ENCODE data around the gene ZNF619.

Gene ZNF619

GRCh38 chr3:40476478-40477470, at the start of gene ZNF619:
Gene ZNF619 (plus strand): TSS chr3:40477122. CDS start chr3:40477980, 858 bp downstream.
- peak; percentile 86 for DNase-seq (ENCODE audit: extremely low spot score)

GRCh38 chr3:40432793-40433192, 44.1 kb upstream of the ZNF619 start:
- POLR2A ChIA-PET: no interaction called here
- DNase-seq (ENCODE audit: extremely low spot score): no peak
- TF ChIP-seq, protein P1, sequence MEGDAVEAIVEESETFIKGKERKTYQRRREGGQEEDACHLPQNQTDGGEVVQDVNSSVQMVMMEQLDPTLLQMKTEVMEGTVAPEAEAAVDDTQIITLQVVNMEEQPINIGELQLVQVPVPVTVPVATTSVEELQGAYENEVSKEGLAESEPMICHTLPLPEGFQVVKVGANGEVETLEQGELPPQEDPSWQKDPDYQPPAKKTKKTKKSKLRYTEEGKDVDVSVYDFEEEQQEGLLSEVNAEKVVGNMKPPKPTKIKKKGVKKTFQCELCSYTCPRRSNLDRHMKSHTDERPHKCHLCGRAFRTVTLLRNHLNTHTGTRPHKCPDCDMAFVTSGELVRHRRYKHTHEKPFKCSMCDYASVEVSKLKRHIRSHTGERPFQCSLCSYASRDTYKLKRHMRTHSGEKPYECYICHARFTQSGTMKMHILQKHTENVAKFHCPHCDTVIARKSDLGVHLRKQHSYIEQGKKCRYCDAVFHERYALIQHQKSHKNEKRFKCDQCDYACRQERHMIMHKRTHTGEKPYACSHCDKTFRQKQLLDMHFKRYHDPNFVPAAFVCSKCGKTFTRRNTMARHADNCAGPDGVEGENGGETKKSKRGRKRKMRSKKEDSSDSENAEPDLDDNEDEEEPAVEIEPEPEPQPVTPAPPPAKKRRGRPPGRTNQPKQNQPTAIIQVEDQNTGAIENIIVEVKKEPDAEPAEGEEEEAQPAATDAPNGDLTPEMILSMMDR (IDR thresholded peaks at IDR 0.05; ENCODE audit: control extremely low read depth, extremely low read depth, low read depth, missing control alignments): no peak
- CTCF ChIA-PET: no interaction called here

More at GRCh38 chr3:40476478-40477470, at the start of gene ZNF619:
- ChIA-PET POLR2A (interaction anchor here (0.5 to 0.6 kb wide), 2 partner anchors 13 to 168 kb away, joined by 4 read pairs; no protein-coding TSS in a partner anchor), CTCF (interaction anchor here (1.1 to 1.4 kb wide), 2 partner anchors 18 to 49 kb away, joined by 3 to 4 read pairs; no protein-coding TSS in a partner anchor)
- TF ChIP-seq, protein P1 (IDR thresholded peaks at IDR 0.05; ENCODE audit: control extremely low read depth, extremely low read depth, low read depth, missing control alignments): no peak

GRCh38 chr3:40437889-40438288, 39.0 kb upstream of the ZNF619 start:
- POLR2A ChIA-PET: no interaction called here
- CTCF ChIA-PET: interaction anchor here (1.6 kb wide), 1 partner anchor 8 kb away, joined by 5 read pairs; no protein-coding TSS in a partner anchor
- TF ChIP-seq, protein P1 (IDR thresholded peaks at IDR 0.05; ENCODE audit: control extremely low read depth, extremely low read depth, low read depth, missing control alignments): no peak
- DNase-seq (ENCODE audit: extremely low spot score): no peak

GRCh38 chr3:40445062-40445461, 31.9 kb upstream of the ZNF619 start:
- TF ChIP-seq, protein P1 (IDR thresholded peaks at IDR 0.05; ENCODE audit: control extremely low read depth, extremely low read depth, low read depth, missing control alignments): no peak
- DNase-seq (ENCODE audit: extremely low spot score): no peak
- ChIA-PET POLR2A (no interaction called here), CTCF (no interaction called here)

GRCh38 chr3:40445880-40446279, 31.0 kb upstream of the ZNF619 start:
- ChIA-PET POLR2A (no interaction called here), CTCF (no interaction called here)
- DNase-seq (ENCODE audit: extremely low spot score): no peak
- TF ChIP-seq, protein P1 (IDR thresholded peaks at IDR 0.05; ENCODE audit: control extremely low read depth, extremely low read depth, low read depth, missing control alignments): no peak

GRCh38 chr3:40450438-40450837, 26.5 kb upstream of the ZNF619 start:
- ChIA-PET CTCF (no interaction called here), POLR2A (interaction anchor here (0.7 kb wide), 1 partner anchor 21 kb away, joined by 4 read pairs; no protein-coding TSS in a partner anchor)
- DNase-seq (ENCODE audit: extremely low spot score): no peak
- TF ChIP-seq, protein P1 (IDR thresholded peaks at IDR 0.05; ENCODE audit: control extremely low read depth, extremely low read depth, low read depth, missing control alignments): no peak

Measured in GM10248 (cell line).